Endothelial cell of umbilical vein (primary cell): ENCODE results near the gene MALL. TPM values are rescaled to one million over a fixed set of nuclear protein-coding genes. Genes with fewer than 3 reads are reported as not detected.

Source experiments
- BruUV-seq: library from RNA; stranded (reverse); fragments of 400-500 nt; replicated peaks from 2 replicates; lab custom pipeline; 2021; lab: Mats Ljungman, UMichigan
- CTCF ChIA-PET: fragments of 300-600, 350-600 bp; sonication (Branson Sonifier 250); formaldehyde crosslinking; loops from one replicate; lab custom pipeline; 2021; ENCODE audit warnings: antibody characterized with exemption, inconsistent platforms; lab: Charles Lee
- POLR2A ChIA-PET: fragments of 300-600, 350-600 bp; sonication (Branson Sonifier 250); formaldehyde crosslinking; loops from one replicate; lab custom pipeline; 2021; ENCODE audit warnings: antibody characterized with exemption, inconsistent platforms; lab: Charles Lee
- DNase-seq: peaks from one replicate; pipeline ENCODE4 v3.0.0-alpha.2; 2011; ENCODE audit warnings: low read depth, low spot score
- FAIRE-seq: peaks from 2 replicates; lab custom pipeline; 2011; peaks lifted over from hg19 to GRCh38; lab: Jason Lieb, UNC
- H2AFZ ChIP-seq: 2 replicates; pipeline ENCODE4 v1.6.0; 2012; ENCODE audit warnings: low read depth, low read length, control low read depth, inconsistent platforms
- H3K27ac ChIP-seq: 2 replicates; pipeline ENCODE4 v1.5.1; 2011; ENCODE audit warnings: low read depth, mild to moderate bottlenecking, control low read depth, low read length, moderate library complexity; ENCODE audit not compliant: insufficient read depth
- H3K27me3 ChIP-seq, 2 experiments: 2 replicates each; pipeline versions ENCODE4 v1.6.0 to v1.6.1; 2011; ENCODE audit warnings: low read length in 2 of 2, mixed read lengths in 1 of 2; ENCODE audit not compliant: control insufficient read depth in 2 of 2, insufficient read depth in 2 of 2
- H3K36me3 ChIP-seq, 2 experiments: 2 replicates in 1 of 2; 3 replicates in 1 of 2; pipeline ENCODE4 v1.5.1; 2011; ENCODE audit warnings: low read length in 2 of 2, mild to moderate bottlenecking in 1 of 2, moderate library complexity in 1 of 2; ENCODE audit not compliant: control insufficient read depth in 2 of 2, insufficient read depth in 2 of 2; ENCODE audit errors: extremely low read depth in 1 of 2
- H3K4me1 ChIP-seq: 3 replicates; pipeline ENCODE4 v1.5.1; 2011; ENCODE audit warnings: mild to moderate bottlenecking, low read length; ENCODE audit not compliant: control insufficient read depth, insufficient read depth; ENCODE audit errors: extremely low read depth
- H3K4me2 ChIP-seq: 2 replicates; pipeline ENCODE4 v1.6.1; 2011; ENCODE audit warnings: low read length, control low read depth, mixed read lengths; ENCODE audit not compliant: insufficient read depth
- H3K4me3 ChIP-seq, 3 experiments: fragments of 200-600 bp in 1 of 3; sonication (generic), shearing (Covaris generic) in 1 of 3; replicated peaks in 1 of 3; 2 replicates each; pipeline ENCODE4 v1.5.1; 2011 to 2016; ENCODE audit warnings: control low read depth in 3 of 3, low read length in 3 of 3, mild to moderate bottlenecking in 2 of 3, inconsistent platforms in 1 of 3, low read depth in 1 of 3, moderate library complexity in 1 of 3; ENCODE audit not compliant: insufficient read depth in 1 of 3
- H3K79me2 ChIP-seq: 2 replicates; pipeline ENCODE4 v1.6.0; 2012; ENCODE audit warnings: low read length, inconsistent platforms; ENCODE audit not compliant: control insufficient read depth, insufficient read depth
- H3K9ac ChIP-seq: replicated peaks from 2 replicates; pipeline ENCODE3; 2011; ENCODE audit warnings: low read length, control low read depth; ENCODE audit not compliant: insufficient read depth; ENCODE audit errors: extremely low read depth
- H3K9me1 ChIP-seq: replicated peaks from 3 replicates; pipeline ENCODE4 v1.6.0; 2011; ENCODE audit warnings: mild to moderate bottlenecking, low read length; ENCODE audit not compliant: control insufficient read depth, insufficient read depth; ENCODE audit errors: extremely low read depth
- H3K9me3 ChIP-seq: replicated peaks from 2 replicates; pipeline ENCODE4 v1.5.1; 2012; ENCODE audit warnings: low read length, inconsistent platforms; ENCODE audit not compliant: control insufficient read depth, insufficient read depth
- H4K20me1 ChIP-seq: replicated peaks from 2 replicates; pipeline ENCODE3; 2011; ENCODE audit warnings: mild to moderate bottlenecking, low read length; ENCODE audit not compliant: control insufficient read depth, insufficient read depth; ENCODE audit errors: extremely low read depth
- CTCF ChIP-seq, 2 donors: IDR thresholded peaks; 1 replicate in 1 of 2; 2 replicates in 1 of 2; pipeline ENCODE4 v1.5.1; 2011; ENCODE audit warnings: low read length in 2 of 2, mild to moderate bottlenecking in 2 of 2, moderate library complexity in 2 of 2, control low read depth in 1 of 2, inconsistent platforms in 1 of 2, low read depth in 1 of 2; ENCODE audit not compliant: insufficient read depth in 1 of 2; ENCODE audit errors: extremely low read depth in 1 of 2
- EZH2 ChIP-seq: IDR thresholded peaks from 2 replicates; pipeline ENCODE4 v1.6.1; 2012; ENCODE audit warnings: borderline replicate concordance, low read depth, mild to moderate bottlenecking, moderate library complexity, low read length, inconsistent platforms; ENCODE audit not compliant: severe bottlenecking
- FOS ChIP-seq: IDR thresholded peaks from 2 replicates; pipeline ENCODE4 v1.6.1; 2011; ENCODE audit warnings: mild to moderate bottlenecking, low read length, moderate library complexity, borderline replicate concordance; ENCODE audit not compliant: insufficient read depth
- GATA2 ChIP-seq: IDR thresholded peaks from 2 replicates; pipeline ENCODE4 v1.7.0; 2011; ENCODE audit warnings: low read depth, mild to moderate bottlenecking, moderate library complexity, mixed read lengths, low read length; ENCODE audit not compliant: insufficient read length, insufficient read depth
- JUN ChIP-seq: IDR thresholded peaks from 2 replicates; pipeline ENCODE4 v1.6.1; 2011; ENCODE audit warnings: borderline replicate concordance, low read depth; ENCODE audit not compliant: insufficient read length, insufficient read depth
- MAX ChIP-seq: IDR thresholded peaks from 2 replicates; pipeline ENCODE4 v1.6.1; 2011; ENCODE audit not compliant: insufficient read depth, insufficient read length
- MYC ChIP-seq: IDR thresholded peaks from one replicate; pipeline ENCODE4 v1.6.1; 2011; ENCODE audit warnings: mild to moderate bottlenecking, low read depth, low read length
- POLR2A ChIP-seq: IDR thresholded peaks from 2 replicates; pipeline ENCODE4 v1.6.1; 2012; ENCODE audit warnings: low read depth, mild to moderate bottlenecking, control low read depth, low read length
- POLR2AphosphoS5 ChIP-seq: IDR thresholded peaks from 2 replicates; pipeline ENCODE4 v1.6.1; 2012; ENCODE audit warnings: low read depth, mild to moderate bottlenecking, control low read depth, low read length, moderate library complexity; ENCODE audit not compliant: insufficient read depth
- dilution Hi-C: fragments of 300-500 bp; cut with MboI; formaldehyde crosslinking; loops from one replicate; pipeline ENCODE4 v1.15.0; 2019; ENCODE audit warnings: low sequenced_read_pairs; ENCODE audit not compliant: extremely low pct_ligation_motif_present
- intact Hi-C: fragments of 100-400 bp; cut with micrococcal nuclease; formaldehyde crosslinking; loops from one replicate; pipeline ENCODE4 v1.10.0; 2022
- polyA plus RNA-seq, 4 experiments: library from polyadenylated mRNA; depleted of rRNA in 3 of 4; stranded (reverse) in 3 of 4; unstranded in 1 of 4; fragments of >200 nt; gene quantifications; 2 replicates each; pipeline versions ENCODE4 v1.2.1 to v1.2.3, GENCODE V29; 2011 to 2012; ENCODE audit warnings: missing spikeins in 1 of 4
- total RNA-seq: library from RNA; stranded (reverse); gene quantifications from 2 replicates; pipeline ENCODE4 v1.2.3, GENCODE V29; 2021

MALL gene
- total and polyA plus RNA-seq, 2 donors (not counting 3 experiments of a cell fraction or from before 2014, with no cell fraction given) = 31.5 to 114 TPM

GRCh38 chr2:110114831-110115255 is 779 bp downstream of the MALL start:
- H2AFZ ChIP-seq = peak overlapping the region; percentile 36
- no peaks in the 10 kb centered on the region for H4K20me1 ChIP-seq
- H3K4me3 ChIP-seq = peak overlapping the region; percentile 40 to 82 (median 66)
- H3K9me1 ChIP-seq = no peaks in the 10 kb centered on the region
- H3K36me3 ChIP-seq = no peaks in the 10 kb centered on the region
- TSS peak; percentile 43 for BruUV-seq
- intact Hi-C loops = no loop called here
- CTCF ChIA-PET = interaction anchor here (3.2 to 3.5 kb wide), 2 partner anchors 8 to 42 kb away, joined by 29 to 51 read pairs; no protein-coding TSS in a partner anchor
- dilution Hi-C loops = no loop called here
- no peaks in the 10 kb centered on the region for H3K9me3 ChIP-seq
- FAIRE-seq (no peak), DNase-seq (peak; percentile 49)
- H3K4me2 ChIP-seq = peak overlapping the region; percentile 89
- no peaks in the 10 kb centered on the region for H3K27me3 ChIP-seq
- POLR2A ChIA-PET = no interaction called here
- H3K79me2 ChIP-seq = peaks cover 54% of the 10 kb centered on the region
- TF ChIP-seq MAX (no peak), GATA2 (no peak), JUN (no peak)
- peak overlapping the region; percentile 72 for H3K9ac ChIP-seq
- peak overlapping the region; percentile 30 for H3K27ac ChIP-seq
- peaks cover 28% of the 10 kb centered on the region for H3K4me1 ChIP-seq

GRCh38 chr2:110113961-110114591 is 1.5 kb downstream of the MALL start:
- Histone ChIP-seq H3K9ac (peak overlapping the region; percentile 72), H3K4me1 (peaks cover 28% of the 10 kb centered on the region), H2AFZ (peak overlapping the region; percentile 24), H3K79me2 (peaks cover 61% of the 10 kb centered on the region), H3K4me3 (peak overlapping the region in 2 of 3 experiments; percentile 66 to 82), H3K27me3 (no peaks in the 10 kb centered on the region), H3K9me3 (no peaks in the 10 kb centered on the region), H4K20me1 (no peaks in the 10 kb centered on the region), H3K9me1 (no peaks in the 10 kb centered on the region), H3K27ac (peak overlapping the region; percentile 30), H3K4me2 (peak overlapping the region; percentile 89), H3K36me3 (no peaks in the 10 kb centered on the region)
- peak; percentile 24 for TF ChIP-seq CTCF (IDR thresholded peaks at IDR 0.05; ENCODE audit: extremely low read depth in 1 of 2, insufficient read depth in 1 of 2, low read depth in 1 of 2, low read length in 2 of 2)
- no peak for TF ChIP-seq MAX
- no peak for TF ChIP-seq GATA2
- TF ChIP-seq POLR2A = no peak
- TF ChIP-seq POLR2AphosphoS5 = no peak
- TF ChIP-seq FOS = peak; percentile 43
- no peak for TF ChIP-seq MYC
- no peak for TF ChIP-seq JUN
- TF ChIP-seq EZH2 = no peak
- no TSS peak for BruUV-seq
- peak; percentile 59 for DNase-seq
- POLR2A ChIA-PET = no interaction called here
- intact Hi-C loops = no loop called here
- FAIRE-seq = peak; percentile 79
- dilution Hi-C loops = no loop called here
- CTCF ChIA-PET = interaction anchor here (3.2 to 3.5 kb wide), 2 partner anchors 8 to 43 kb away, joined by 29 to 51 read pairs; no protein-coding TSS in a partner anchor
